Hepatocyte (in vitro differentiated cells): ENCODE data around the gene KATNB1. TPM values are rescaled to one million over a fixed set of nuclear protein-coding genes. Genes with fewer than 3 reads are reported as not detected.

Experiments
- DNase-seq: peaks from one replicate; pipeline ENCODE4 v3.0.0-alpha.2; 2016; ENCODE audit warnings: low spot score
- H2AFZ ChIP-seq: fragments of 200-600 bp; sonication (generic); 2 replicates; pipeline ENCODE4 v1.6.0; 2016; ENCODE audit warnings: antibody characterized with exemption, mild to moderate bottlenecking
- H3K27ac ChIP-seq: fragments of 200-600 bp; sonication (generic); 2 replicates; pipeline ENCODE4 v1.5.1; 2016; ENCODE audit warnings: mild to moderate bottlenecking
- H3K27me3 ChIP-seq: fragments of 200-600 bp; sonication (generic); 2 replicates; pipeline ENCODE4 v1.6.1; 2016
- H3K36me3 ChIP-seq: fragments of 200-600 bp; sonication (generic); replicated peaks from 2 replicates; pipeline ENCODE4 v1.5.1; 2016; ENCODE audit warnings: low read depth; ENCODE audit not compliant: insufficient read depth
- H3K4me1 ChIP-seq: fragments of 200-600 bp; sonication (generic); 2 replicates; pipeline ENCODE4 v1.5.1; 2016; ENCODE audit warnings: mild to moderate bottlenecking, moderate library complexity; ENCODE audit not compliant: insufficient read depth
- H3K4me2 ChIP-seq: fragments of 200-600 bp; sonication (generic); 2 replicates; pipeline ENCODE4 v1.6.0; 2016
- H3K4me3 ChIP-seq: fragments of 200-600 bp; sonication (generic); 2 replicates; pipeline ENCODE4 v1.5.1; 2016; ENCODE audit warnings: mild to moderate bottlenecking
- H3K79me2 ChIP-seq: fragments of 200-600 bp; sonication (generic); 2 replicates; pipeline ENCODE4 v1.6.0; 2017; ENCODE audit warnings: mild to moderate bottlenecking
- H3K9me2 ChIP-seq: fragments of 200-600 bp; sonication (generic); replicated peaks from 2 replicates; pipeline ENCODE4 v1.6.0; 2017; ENCODE audit warnings: mild to moderate bottlenecking; ENCODE audit not compliant: insufficient read depth
- H3K9me3 ChIP-seq: fragments of 200-600 bp; sonication (generic); 2 replicates; pipeline ENCODE4 v1.5.1; 2016; ENCODE audit warnings: low read depth, mild to moderate bottlenecking
- H4K20me1 ChIP-seq: fragments of 200-600 bp; sonication (generic); 2 replicates; pipeline ENCODE4 v1.6.0; 2016; ENCODE audit warnings: mild to moderate bottlenecking; ENCODE audit not compliant: insufficient read depth, poor library complexity, severe bottlenecking
- EZH2 ChIP-seq: fragments of 200-600 bp; sonication (generic); IDR thresholded peaks from 2 replicates; pipeline ENCODE4 v1.6.1; 2016; ENCODE audit warnings: antibody characterized with exemption, mild to moderate bottlenecking, borderline replicate concordance
- EZH2phosphoT487 ChIP-seq: fragments of 200-600 bp; sonication (generic); IDR thresholded peaks from one replicate; pipeline ENCODE4 v1.6.1; 2018; ENCODE audit warnings: antibody characterized with exemption, mild to moderate bottlenecking, low read depth, moderate library complexity; ENCODE audit not compliant: unreplicated experiment, severe bottlenecking
- WGBS: methylation state at CpG from one replicate; pipeline ENCODE4 v1.1.6; 2016; ENCODE audit warnings: low lambda C conversion rate; ENCODE audit errors: missing lambda C conversion rate; 5-methylcytosine and 5-hydroxymethylcytosine counted together
- polyA plus RNA-seq: library from polyadenylated mRNA; unstranded; fragments of >200 nt; fragmentation: Nextera tagmentation; extraction: Ambion mirVana; gene quantifications from 2 replicates; pipeline ENCODE4 v1.2.1, GENCODE V29; 2016
- total RNA-seq: library from RNA; depleted of rRNA; stranded (reverse); fragments of >200 nt; gene quantifications from 2 replicates; pipeline ENCODE4 v1.2.3, GENCODE V29; 2014
- TF ChIP-seq, protein P1 (sequence below): fragments of 200-600 bp; sonication (generic); IDR thresholded peaks from 2 replicates; pipeline ENCODE4 v1.5.1; 2016; ENCODE audit warnings: antibody characterized with exemption, mild to moderate bottlenecking; ENCODE audit not compliant: poor library complexity

KATNB1 gene
- total and polyA plus RNA-seq, 2 experiments from 2014 or later = 12.3 to 15.3 TPM

DNA sequence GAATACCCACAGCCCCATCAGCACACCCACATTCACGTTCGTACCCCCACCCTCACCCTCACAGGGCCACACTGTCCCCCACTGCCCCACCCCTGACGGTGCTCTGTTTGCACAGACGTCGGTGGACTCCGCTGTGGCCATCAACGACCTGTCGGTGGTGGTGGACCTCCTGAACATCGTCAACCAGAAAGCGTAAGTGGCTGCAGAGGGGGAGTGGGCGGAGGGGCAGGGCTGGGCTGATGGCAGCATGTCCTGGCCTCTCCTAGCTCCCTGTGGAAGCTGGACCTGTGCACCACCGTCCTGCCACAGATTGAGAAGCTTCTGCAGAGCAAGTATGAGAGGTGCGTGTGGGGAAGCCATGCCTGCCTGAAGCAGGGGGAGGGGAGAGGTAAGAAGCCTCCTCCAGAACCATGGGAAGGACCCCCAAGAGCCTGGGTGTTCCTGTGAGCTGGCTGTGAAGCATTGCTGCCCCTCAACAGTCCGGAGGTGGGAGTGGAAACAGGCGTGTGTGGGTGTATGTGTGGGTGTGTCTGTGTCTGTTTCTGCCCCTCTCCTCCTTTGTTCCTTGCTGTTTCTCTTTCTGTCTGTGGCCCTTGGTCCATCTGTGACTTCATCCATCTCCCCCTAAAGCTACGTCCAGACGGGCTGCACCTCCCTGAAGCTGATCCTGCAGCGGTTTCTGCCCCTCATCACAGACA lies 20.3 kb downstream of the KATNB1 start:
- Histone ChIP-seq H3K79me2 (no peaks in the 10 kb centered on the region), H3K27me3 (no peaks in the 10 kb centered on the region), H3K36me3 (no peaks in the 10 kb centered on the region), H3K27ac (no peak overlapping the region), H3K9me2 (no peaks in the 10 kb centered on the region), H3K4me3 (no peak overlapping the region), H2AFZ (no peak overlapping the region), H3K9me3 (no peaks in the 10 kb centered on the region), H4K20me1 (no peaks in the 10 kb centered on the region), H3K4me1 (no peaks in the 10 kb centered on the region), H3K4me2 (no peak overlapping the region)
- no peak for TF ChIP-seq EZH2
- no peak for TF ChIP-seq EZH2phosphoT487
- TF ChIP-seq, protein P1, sequence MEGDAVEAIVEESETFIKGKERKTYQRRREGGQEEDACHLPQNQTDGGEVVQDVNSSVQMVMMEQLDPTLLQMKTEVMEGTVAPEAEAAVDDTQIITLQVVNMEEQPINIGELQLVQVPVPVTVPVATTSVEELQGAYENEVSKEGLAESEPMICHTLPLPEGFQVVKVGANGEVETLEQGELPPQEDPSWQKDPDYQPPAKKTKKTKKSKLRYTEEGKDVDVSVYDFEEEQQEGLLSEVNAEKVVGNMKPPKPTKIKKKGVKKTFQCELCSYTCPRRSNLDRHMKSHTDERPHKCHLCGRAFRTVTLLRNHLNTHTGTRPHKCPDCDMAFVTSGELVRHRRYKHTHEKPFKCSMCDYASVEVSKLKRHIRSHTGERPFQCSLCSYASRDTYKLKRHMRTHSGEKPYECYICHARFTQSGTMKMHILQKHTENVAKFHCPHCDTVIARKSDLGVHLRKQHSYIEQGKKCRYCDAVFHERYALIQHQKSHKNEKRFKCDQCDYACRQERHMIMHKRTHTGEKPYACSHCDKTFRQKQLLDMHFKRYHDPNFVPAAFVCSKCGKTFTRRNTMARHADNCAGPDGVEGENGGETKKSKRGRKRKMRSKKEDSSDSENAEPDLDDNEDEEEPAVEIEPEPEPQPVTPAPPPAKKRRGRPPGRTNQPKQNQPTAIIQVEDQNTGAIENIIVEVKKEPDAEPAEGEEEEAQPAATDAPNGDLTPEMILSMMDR = no peak
- 86% methylated on average over 14 of the region's 18 CpGs for WGBS
- no peak for DNase-seq

DNA sequence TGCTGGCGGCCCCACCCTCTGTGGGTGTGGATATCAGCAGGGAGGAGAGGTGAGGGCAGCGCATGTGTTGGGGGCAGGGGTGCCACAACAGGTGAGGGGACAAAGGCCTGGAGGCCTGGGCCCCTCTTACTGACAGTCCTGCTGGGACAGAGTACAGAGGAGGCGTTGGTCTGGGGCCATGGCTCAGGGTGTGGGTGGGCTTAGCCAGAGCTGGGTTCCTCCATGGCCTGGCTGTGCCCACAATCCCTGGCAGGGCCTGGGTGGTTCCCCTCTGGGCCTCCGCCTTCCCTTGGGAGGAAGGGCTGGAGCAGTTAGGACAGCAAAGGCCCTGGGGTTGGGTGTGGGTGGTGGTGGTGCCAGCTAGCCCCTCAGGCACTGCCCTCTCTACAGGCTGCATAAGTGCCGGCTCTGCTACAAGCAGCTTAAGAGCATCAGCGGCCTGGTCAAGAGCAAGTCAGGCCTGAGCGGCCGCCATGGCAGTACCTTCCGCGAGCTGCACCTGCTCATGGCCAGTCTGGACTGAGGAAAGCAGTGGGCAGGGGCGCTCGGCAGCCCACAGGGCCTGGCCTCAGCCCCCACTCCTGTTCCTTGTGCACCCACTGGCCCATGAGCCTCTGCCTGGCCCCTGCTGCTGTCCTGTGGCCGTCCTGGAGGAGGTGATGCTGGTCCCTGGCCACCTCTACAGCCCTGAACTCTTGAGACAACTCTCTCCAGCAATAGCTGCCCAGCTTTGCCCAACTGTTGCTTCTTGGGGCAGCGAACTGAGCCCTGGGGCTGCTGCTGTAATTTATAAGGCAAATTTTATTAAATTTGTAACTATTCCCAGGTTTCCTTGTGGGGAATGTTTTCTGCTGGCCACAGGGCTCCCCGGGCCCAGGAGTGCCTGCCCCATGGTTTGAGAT lies 21.1 kb downstream of the KATNB1 start:
- H3K27me3 ChIP-seq = no peaks in the 10 kb centered on the region
- H3K4me1 ChIP-seq = no peaks in the 10 kb centered on the region
- 87% methylated on average over 15 of the region's 15 CpGs for WGBS
- H3K79me2 ChIP-seq = no peaks in the 10 kb centered on the region
- H2AFZ ChIP-seq = no peak overlapping the region
- H3K9me3 ChIP-seq = no peaks in the 10 kb centered on the region
- no peak overlapping the region for H3K27ac ChIP-seq
- no peaks in the 10 kb centered on the region for H3K36me3 ChIP-seq
- TF ChIP-seq, protein P1 = no peak
- TF ChIP-seq EZH2 (no peak), EZH2phosphoT487 (no peak)
- no peak overlapping the region for H3K4me2 ChIP-seq
- H4K20me1 ChIP-seq = no peaks in the 10 kb centered on the region
- no peaks in the 10 kb centered on the region for H3K9me2 ChIP-seq
- DNase-seq = no peak
- no peak overlapping the region for H3K4me3 ChIP-seq

- Histone ChIP-seq H3K9me3 (no peaks in the 10 kb centered on the region), H3K4me2 (no peak overlapping the region), H3K4me1 (no peaks in the 10 kb centered on the region), H3K9me2 (no peaks in the 10 kb centered on the region), H3K27ac (no peak overlapping the region), H3K27me3 (no peaks in the 10 kb centered on the region), H4K20me1 (no peaks in the 10 kb centered on the region), H3K36me3 (no peaks in the 10 kb centered on the region), H2AFZ (no peak overlapping the region), H3K79me2 (no peaks in the 10 kb centered on the region), H3K4me3 (no peak overlapping the region)
- TF ChIP-seq, protein P1 = peak; percentile 94
- TF ChIP-seq EZH2 = no peak
- DNase-seq = peak; percentile 87
- 75% methylated on average over 11 of the region's 11 CpGs for WGBS
These were observed 21.8 kb downstream of the KATNB1 start for GRCh38 chr16:57757326-57757786.
